Stimulated activated CD8-positive, alpha-beta memory T cell treated with anti-CD3 and anti-CD28 coated beads, Interleukin-4, amount 100 ng/mL, for 48 hours (primary cell): ENCODE results near the gene TNFRSF4.
"Not testable (repeated sequence)": the region's sequence is repeated elsewhere in the genome, so short reads cannot be mapped to it uniquely, and the experiment has no call there.

Experiments used
- DNase-seq: peaks from one replicate; pipeline ENCODE4 v3.0.0-alpha.2; 2020

The TNFRSF4 gene

GRCh38 chr1:1213345-1214265, at the start of gene TNFRSF4:
TNFRSF4 (minus strand) TSS chr1:1214153; CDS start chr1:1214127, 26 bp downstream.
- DNase-seq: peak; percentile 67

- DNase-seq: no peak
These were observed 48.8 kb upstream of the TNFRSF4 start for GRCh38 chr1:1262758-1263157.

GRCh38 chr1:1262071-1262470, 48.1 kb upstream of the TNFRSF4 start:
- DNase-seq: no peak

- DNase-seq: no peak
These were observed 47.0 kb upstream of the TNFRSF4 start for GRCh38 chr1:1260843-1261560.

GRCh38 chr1:1259951-1260600, 46.1 kb upstream of the TNFRSF4 start:
- no peak for DNase-seq

- no peak for DNase-seq
These were observed 45.6 kb upstream of the TNFRSF4 start for GRCh38 chr1:1259540-1259939.

GRCh38 chr1:1259119-1259488, 45.2 kb upstream of the TNFRSF4 start:
- DNase-seq: no peak

- no peak for DNase-seq
These were observed 43.3 kb upstream of the TNFRSF4 start for GRCh38 chr1:1256956-1257871.

GRCh38 chr1:1255611-1256010, 41.7 kb upstream of the TNFRSF4 start:
- no peak for DNase-seq

- DNase-seq: no peak
These were observed 41.1 kb upstream of the TNFRSF4 start for GRCh38 chr1:1255078-1255477.

GRCh38 chr1:1254667-1254998, 40.7 kb upstream of the TNFRSF4 start:
- DNase-seq: no peak

- DNase-seq: no peak
These were observed 40.2 kb upstream of the TNFRSF4 start for GRCh38 chr1:1253972-1254666.

GRCh38 chr1:1253314-1253713, 39.4 kb upstream of the TNFRSF4 start:
- no peak for DNase-seq

- DNase-seq: peak; percentile 69
These were observed 36.9 kb upstream of the TNFRSF4 start for GRCh38 chr1:1250786-1251284.

- not testable (repeated sequence) for DNase-seq
These were observed 34.3 kb upstream of the TNFRSF4 start for GRCh38 chr1:1248009-1248913.

GRCh38 chr1:1247341-1247913, 33.5 kb upstream of the TNFRSF4 start:
- no peak for DNase-seq

GRCh38 chr1:1246577-1247340, 32.8 kb upstream of the TNFRSF4 start, which contains the start of gene C1QTNF12:
C1QTNF12 (minus strand) TSS chr1:1246722; CDS start chr1:1246690, 32 bp downstream.
- no peak for DNase-seq

GRCh38 chr1:1245817-1246576, 32.0 kb upstream of the TNFRSF4 start:
- no peak for DNase-seq
